ENCODE measurements around the gene TSEN2. TPM values are rescaled to one million over a fixed set of nuclear protein-coding genes. Genes with fewer than 3 reads are reported as not detected.

The TSEN2 gene
- total RNA-seq, 4 donors from 2014 or later: 10.3 to 37.8 (median 20.4) TPM

- Histone ChIP-seq H3K36me3 (no peaks in the 10 kb centered on the region), H3K9me3 (no peaks in the 10 kb centered on the region), H3K4me3 (no peak overlapping the region), H3K27ac (no peak overlapping the region), H3K4me1 (no peaks in the 10 kb centered on the region), H3K27me3 (no peaks in the 10 kb centered on the region)
- no peak for DNase-seq
- intact Hi-C loops (cut with DNase I; ENCODE audit: low total_unique reads): no loop called here
- TF ChIP-seq CTCF (IDR thresholded peaks at IDR 0.05) (no peak), POLR2A (IDR thresholded peaks at IDR 0.05) (no peak)
Observed at GRCh38 chr3:12577379-12577778, 93.1 kb downstream of the TSEN2 start.

GRCh38 chr3:12578742-12579141, 94.5 kb downstream of the TSEN2 start:
- no peak overlapping the region for H3K27ac ChIP-seq
- DNase-seq: no peak
- TF ChIP-seq CTCF (IDR thresholded peaks at IDR 0.05) (no peak), POLR2A (IDR thresholded peaks at IDR 0.05) (no peak)
- H3K36me3 ChIP-seq: no peaks in the 10 kb centered on the region
- intact Hi-C loops (cut with DNase I; ENCODE audit: low total_unique reads): no loop called here
- H3K4me3 ChIP-seq: no peak overlapping the region
- no peaks in the 10 kb centered on the region for H3K4me1 ChIP-seq
- H3K27me3 ChIP-seq: no peaks in the 10 kb centered on the region
- H3K9me3 ChIP-seq: no peaks in the 10 kb centered on the region

- Histone ChIP-seq H3K36me3 (no peaks in the 10 kb centered on the region), H3K4me1 (no peaks in the 10 kb centered on the region), H3K27me3 (no peaks in the 10 kb centered on the region), H3K4me3 (no peak overlapping the region), H3K27ac (no peak overlapping the region), H3K9me3 (no peaks in the 10 kb centered on the region)
- no peak for TF ChIP-seq POLR2A (IDR thresholded peaks at IDR 0.05)
- no peak for TF ChIP-seq CTCF (IDR thresholded peaks at IDR 0.05)
- intact Hi-C loops (cut with DNase I; ENCODE audit: low total_unique reads): no loop called here
- no peak for DNase-seq
Observed at GRCh38 chr3:12579456-12579855, 95.2 kb downstream of the TSEN2 start.

- DNase-seq: no peak
- no peaks in the 10 kb centered on the region for H3K36me3 ChIP-seq
- no peaks in the 10 kb centered on the region for H3K9me3 ChIP-seq
- intact Hi-C loops (cut with DNase I; ENCODE audit: low total_unique reads): no loop called here
- H3K27me3 ChIP-seq: no peaks in the 10 kb centered on the region
- H3K27ac ChIP-seq: no peak overlapping the region
- H3K4me3 ChIP-seq: no peak overlapping the region
- no peaks in the 10 kb centered on the region for H3K4me1 ChIP-seq
- TF ChIP-seq POLR2A (IDR thresholded peaks at IDR 0.05) (no peak), CTCF (IDR thresholded peaks at IDR 0.05) (no peak)
Observed at GRCh38 chr3:12579905-12580304, 95.6 kb downstream of the TSEN2 start.

GRCh38 chr3:12582730-12583129, 98.5 kb downstream of the TSEN2 start:
- DNase-seq: no peak
- Histone ChIP-seq H3K4me3 (no peak overlapping the region), H3K4me1 (no peaks in the 10 kb centered on the region), H3K9me3 (no peaks in the 10 kb centered on the region), H3K27ac (no peak overlapping the region), H3K36me3 (no peaks in the 10 kb centered on the region), H3K27me3 (no peaks in the 10 kb centered on the region)
- TF ChIP-seq CTCF (IDR thresholded peaks at IDR 0.05): no peak
- no peak for TF ChIP-seq POLR2A (IDR thresholded peaks at IDR 0.05)
- intact Hi-C loops (cut with DNase I; ENCODE audit: low total_unique reads): no loop called here

Small RNAs within 50 kb of the gene (small RNA-seq; reads per million reads assigned to genes)
- gene RF00017 (not detected), gene RNA5SP123 (not detected), gene RNU6-377P (not detected)

Other genes with a start within 250 kb of the TSEN2 start
- 10 to 100 TPM in 2 of 4 donors, 1 to 10 TPM in 2; 5.1 to 29.1 (median 12.9) TPM for gene PPARG, start 195.4 kb upstream of the TSEN2 start, total RNA-seq
- not detected for gene MKRN2OS, start 61.0 kb downstream of the TSEN2 start, total RNA-seq
- gene MKRN2, start 72.6 kb downstream of the TSEN2 start, total RNA-seq: 10 to 100 TPM; 17.6 to 59.5 (median 38.1) TPM
- gene RAF1, start 179.6 kb downstream of the TSEN2 start, total RNA-seq: 100 to 1,000 TPM in 2 of 4 donors, 10 to 100 TPM in 2; 74.5 to 123 (median 110) TPM